ENCODE data around the gene ZNF550. TPM values are rescaled to one million over a fixed set of nuclear protein-coding genes. Genes with fewer than 3 reads are reported as not detected.
A peak's percentile ranks its signal among the peaks of the same experiment; 100 is the strongest.
"Not testable (repeated sequence)": the region's sequence is repeated elsewhere in the genome, so short reads cannot be mapped to it uniquely, and the experiment has no call there.

The ZNF550 gene
- polyA plus RNA-seq, 2 of the 4 experiments (the other 2 are of a cell fraction), result 4.7 to 8.7 TPM

DNA sequence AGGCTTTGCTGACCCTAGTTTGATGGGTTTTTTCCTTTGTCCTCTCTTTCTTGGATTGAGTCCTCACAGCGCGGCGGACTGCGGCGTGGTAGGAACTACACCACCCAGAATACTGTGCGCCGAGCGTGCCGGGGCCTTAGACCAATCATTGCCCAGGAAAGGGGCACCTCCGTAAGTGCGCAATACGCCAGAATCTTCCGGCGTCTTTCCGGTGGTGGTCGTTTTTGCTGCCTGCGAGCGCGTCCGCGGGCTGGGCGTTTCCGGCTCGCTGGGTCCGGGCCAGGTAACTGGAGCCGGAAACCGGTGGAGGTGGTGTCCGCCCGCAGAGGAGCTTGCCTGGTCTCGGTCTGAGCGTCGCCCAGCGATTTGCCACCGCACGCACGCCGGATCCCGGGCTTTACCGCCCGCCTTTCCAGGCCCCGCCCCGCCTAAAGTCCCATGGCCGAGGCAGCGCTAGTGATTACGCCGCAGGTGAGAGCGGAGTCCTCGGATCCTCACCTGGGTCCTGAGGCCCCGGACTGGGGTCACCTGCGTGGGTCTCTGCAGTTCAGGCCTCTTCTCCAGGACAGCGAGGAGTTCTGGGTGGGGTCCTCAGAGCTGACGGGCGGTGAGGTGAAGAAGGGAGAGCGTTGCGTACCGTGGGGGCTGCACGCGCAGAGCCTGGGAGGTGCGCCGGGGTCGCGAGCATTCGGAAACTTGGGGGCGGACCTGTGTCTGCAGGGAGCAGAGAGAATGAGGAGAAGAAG, 32.4 kb downstream of the ZNF550 start, which contains the start of gene ZNF549:
Gene ZNF549 (plus strand): TSS at position 221 of the 746 bp plus-strand sequence. CDS start 218 bp downstream, at position 439.
- peak; percentile 100 for ATAC-seq
- Histone ChIP-seq H3K4me2 (peak within 1 kb of the TSS; percentile 69), H3K9me3 (peaks cover 88% of the 10 kb centered on the region), H3K4me3 (peak within 1 kb of the TSS; percentile 74), H3K4me1 (no peaks in the 10 kb centered on the region), H3K27ac (peak within 1 kb of the TSS; percentile 63 to 79)
- WGBS (ENCODE audit: missing lambda C conversion rate), result 50% methylated on average over 33 of the region's 64 CpGs
- peak; percentile 84 to 93 for DNase-seq (ENCODE audit: low read depth in 1 of 2, low spot score in 1 of 2)
- FAIRE-seq, result no peak
- CTCF ChIA-PET, result no interaction called here
- POLR2A ChIA-PET, result no interaction called here
- TF ChIP-seq, protein P1, sequence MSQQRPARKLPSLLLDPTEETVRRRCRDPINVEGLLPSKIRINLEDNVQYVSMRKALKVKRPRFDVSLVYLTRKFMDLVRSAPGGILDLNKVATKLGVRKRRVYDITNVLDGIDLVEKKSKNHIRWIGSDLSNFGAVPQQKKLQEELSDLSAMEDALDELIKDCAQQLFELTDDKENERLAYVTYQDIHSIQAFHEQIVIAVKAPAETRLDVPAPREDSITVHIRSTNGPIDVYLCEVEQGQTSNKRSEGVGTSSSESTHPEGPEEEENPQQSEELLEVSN (IDR thresholded peaks at IDR 0.05; ENCODE audit: borderline replicate concordance, low read depth), result peak; percentile 88
- TF ChIP-seq JUN (IDR thresholded peaks at IDR 0.05) (peak in 1 of 2 experiments; percentile 30; a peak in 1 of 5 replicates), PHF8 (IDR thresholded peaks at IDR 0.05; ENCODE audit: borderline replicate concordance, low read depth) (peak; percentile 61; the same call in 1 of the 2 replicates), CEBPB (IDR thresholded peaks at IDR 0.05) (peak in 1 of 2 experiments; percentile 3; a peak in 1 of 4 replicates)
- TF ChIP-seq, protein P2, sequence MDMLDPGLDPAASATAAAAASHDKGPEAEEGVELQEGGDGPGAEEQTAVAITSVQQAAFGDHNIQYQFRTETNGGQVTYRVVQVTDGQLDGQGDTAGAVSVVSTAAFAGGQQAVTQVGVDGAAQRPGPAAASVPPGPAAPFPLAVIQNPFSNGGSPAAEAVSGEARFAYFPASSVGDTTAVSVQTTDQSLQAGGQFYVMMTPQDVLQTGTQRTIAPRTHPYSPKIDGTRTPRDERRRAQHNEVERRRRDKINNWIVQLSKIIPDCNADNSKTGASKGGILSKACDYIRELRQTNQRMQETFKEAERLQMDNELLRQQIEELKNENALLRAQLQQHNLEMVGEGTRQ (IDR thresholded peaks at IDR 0.05), result no peak
- TF ChIP-seq, protein P3, sequence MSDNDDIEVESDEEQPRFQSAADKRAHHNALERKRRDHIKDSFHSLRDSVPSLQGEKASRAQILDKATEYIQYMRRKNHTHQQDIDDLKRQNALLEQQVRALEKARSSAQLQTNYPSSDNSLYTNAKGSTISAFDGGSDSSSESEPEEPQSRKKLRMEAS (IDR thresholded peaks at IDR 0.05), result peak; percentile 80

DNA sequence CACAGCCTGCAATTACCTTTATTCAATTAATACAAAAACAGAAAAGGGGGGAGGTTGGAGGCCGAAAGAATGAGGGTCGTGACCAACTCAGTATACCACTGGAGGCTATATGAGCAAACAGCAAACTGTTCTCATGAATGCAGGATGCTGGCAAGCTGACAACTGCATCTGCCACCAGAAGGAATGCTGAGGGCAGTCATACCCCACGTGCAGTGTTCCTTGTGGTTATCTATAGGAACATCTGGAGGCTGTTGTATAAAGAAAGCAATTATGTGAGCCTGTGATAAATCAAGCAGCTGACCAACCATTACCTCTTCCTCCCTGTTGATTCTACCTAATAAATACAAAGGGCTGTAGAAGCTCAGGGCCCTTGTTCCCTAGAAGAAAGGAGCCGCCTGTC, 41.6 kb downstream of the ZNF550 start:
- CTCF ChIA-PET; ATAC-seq; H3K4me3 ChIP-seq; H3K27ac ChIP-seq; FAIRE-seq; H3K4me1 ChIP-seq; DNase-seq (ENCODE audit: low read depth in 1 of 2, low spot score in 1 of 2); POLR2A ChIA-PET; H3K4me2 ChIP-seq: not testable (repeated sequence)
- peaks cover 88% of the 10 kb centered on the region for H3K9me3 ChIP-seq
- 31% methylated on average over 4 of the region's 4 CpGs for WGBS (ENCODE audit: missing lambda C conversion rate)

DNA sequence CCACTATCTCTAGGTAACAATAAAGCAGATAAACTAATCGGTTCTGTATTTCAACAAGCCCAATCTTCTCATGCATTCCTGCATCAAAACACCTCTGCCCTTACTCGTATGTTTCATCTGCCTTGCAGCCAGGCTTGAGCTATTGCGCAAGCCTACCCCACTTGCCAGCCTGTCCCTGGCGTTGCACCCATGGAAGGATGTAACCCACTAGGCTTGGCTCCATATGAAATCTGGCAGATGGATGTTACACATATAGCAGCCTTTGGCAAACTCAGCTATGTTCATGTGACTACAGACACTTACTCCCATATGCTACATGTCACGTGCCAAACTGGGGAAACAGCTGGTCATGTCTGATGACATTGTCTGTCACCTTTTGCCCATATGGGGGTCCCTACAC, 44.4 kb downstream of the ZNF550 start:
- H3K4me2 ChIP-seq, result no peak overlapping the region
- ChIA-PET POLR2A (no interaction called here), CTCF (no interaction called here)
- no peaks in the 10 kb centered on the region for H3K4me1 ChIP-seq
- no peak overlapping the region for H3K4me3 ChIP-seq
- peaks cover 89% of the 10 kb centered on the region for H3K9me3 ChIP-seq
- no peak overlapping the region for H3K27ac ChIP-seq
- FAIRE-seq (no peak), DNase-seq (ENCODE audit: low read depth in 1 of 2, low spot score in 1 of 2) (no peak), ATAC-seq (no peak)
- TF ChIP-seq CEBPB (IDR thresholded peaks at IDR 0.05), result peak; percentile 48 to 49; a peak in 3 of 4 replicates
- TF ChIP-seq HEYL (CRISPR knock-in tag; IDR thresholded peaks at IDR 0.05), result no peak
- 64% methylated on average over 5 of the region's 5 CpGs for WGBS (ENCODE audit: missing lambda C conversion rate)

DNA sequence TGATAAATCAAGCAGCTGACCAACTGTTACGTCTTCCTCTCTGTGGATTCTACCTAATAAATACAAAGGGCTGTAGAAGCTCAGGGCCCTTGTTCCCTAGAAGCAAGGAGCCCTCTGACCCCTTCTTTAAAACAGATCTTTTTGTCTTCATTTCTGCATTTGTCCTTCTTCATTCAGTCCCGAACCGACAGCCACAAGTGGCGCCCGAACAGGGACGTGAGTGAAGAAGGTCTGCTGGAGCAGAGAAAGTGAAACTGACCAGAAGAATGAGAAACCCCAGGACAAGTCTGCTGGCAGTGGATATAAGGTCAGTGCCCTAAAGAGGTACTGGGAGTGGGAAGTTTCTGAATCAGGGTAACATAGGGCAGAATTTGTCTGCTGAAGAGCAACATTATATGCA, 46.8 kb downstream of the ZNF550 start:
- H3K27ac ChIP-seq, result no peak overlapping the region
- H3K4me3 ChIP-seq, result no peak overlapping the region
- TF ChIP-seq CBX8 (IDR thresholded peaks at IDR 0.05), result no peak
- TF ChIP-seq RNF2 (IDR thresholded peaks at IDR 0.05; ENCODE audit: borderline replicate concordance, low read depth), result no peak
- no peak for TF ChIP-seq ESRRA (IDR thresholded peaks at IDR 0.05; ENCODE audit: borderline replicate concordance, low read length)
- no peak for TF ChIP-seq MYC (IDR thresholded peaks at IDR 0.05; ENCODE audit: borderline replicate concordance, low read length)
- TF ChIP-seq, protein P4, sequence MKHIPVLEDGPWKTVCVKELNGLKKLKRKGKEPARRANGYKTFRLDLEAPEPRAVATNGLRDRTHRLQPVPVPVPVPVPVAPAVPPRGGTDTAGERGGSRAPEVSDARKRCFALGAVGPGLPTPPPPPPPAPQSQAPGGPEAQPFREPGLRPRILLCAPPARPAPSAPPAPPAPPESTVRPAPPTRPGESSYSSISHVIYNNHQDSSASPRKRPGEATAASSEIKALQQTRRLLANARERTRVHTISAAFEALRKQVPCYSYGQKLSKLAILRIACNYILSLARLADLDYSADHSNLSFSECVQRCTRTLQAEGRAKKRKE (CRISPR knock-in tag; IDR thresholded peaks at IDR 0.05; ENCODE audit: low read depth), result no peak
- no peak for TF ChIP-seq ZFP36 (IDR thresholded peaks at IDR 0.05; ENCODE audit: borderline replicate concordance, partially characterized antibody)
- no peak for TF ChIP-seq FOSL2 (IDR thresholded peaks at IDR 0.05)
- TF ChIP-seq FOSL2 (CRISPR knock-in tag; IDR thresholded peaks at IDR 0.05), result no peak
- TF ChIP-seq HOXB13 (CRISPR knock-in tag; IDR thresholded peaks at IDR 0.05; ENCODE audit: low read depth), result no peak
- TF ChIP-seq KDM1A (IDR thresholded peaks at IDR 0.05; ENCODE audit: low read depth), result no peak
- TF ChIP-seq RCOR1 (IDR thresholded peaks at IDR 0.05; ENCODE audit: low read depth, low read length), result no peak
- no peak for TF ChIP-seq ZC3H11A (IDR thresholded peaks at IDR 0.05)
- TF ChIP-seq EHMT2 (IDR thresholded peaks at IDR 0.05; ENCODE audit: low read depth), result no peak
- no peak overlapping the region for H3K4me2 ChIP-seq
- H3K4me1 ChIP-seq, result no peaks in the 10 kb centered on the region
- 82% methylated on average over 6 of the region's 6 CpGs for WGBS (ENCODE audit: missing lambda C conversion rate)
- FAIRE-seq (no peak), DNase-seq (ENCODE audit: low read depth in 1 of 2, low spot score in 1 of 2) (peak in 1 of 2 experiments; percentile 60), ATAC-seq (no peak)
- H3K9me3 ChIP-seq, result peaks cover 87% of the 10 kb centered on the region
- ChIA-PET POLR2A (no interaction called here), CTCF (no interaction called here)

Measured in A549 (cell line).